Pancreas (tissue), 10 donors: ENCODE results near the gene TBC1D3C. TPM values are rescaled to one million over a fixed set of nuclear protein-coding genes. Genes with fewer than 3 reads are reported as not detected.
"Not testable (repeated sequence)": the region's sequence is repeated elsewhere in the genome, so short reads cannot be mapped to it uniquely, and the experiment has no call there.

Experiments used
- ATAC-seq, 4 donors: fragments of 200-7000 bp; cut with Tn5 transposase; one replicate each; pipeline versions ENCODE4 v1.8.0 to v1.9.1; 2020; ENCODE audit warnings: mild to moderate bottlenecking in 4 of 4, moderate library complexity in 4 of 4
- DNase-seq, 6 donors: peaks; one replicate each; pipeline ENCODE4 v3.0.0-alpha.2; 2020
- FAIRE-seq: peaks from 2 replicates; lab custom pipeline; 2012; peaks lifted over from hg19 to GRCh38; lab: Jason Lieb, UNC
- H3K27ac ChIP-seq, 4 donors: fragments of 200-600 bp; sonication (generic); 1 replicate in 3 of 4; 2 replicates in 1 of 4; pipeline versions ENCODE4 v1.5.0 to v1.8.0; 2020
- H3K27me3 ChIP-seq, 4 donors: fragments of 200-600 bp; one replicate each; pipeline ENCODE4 v1.8.0; 2021
- H3K36me3 ChIP-seq, 3 donors: fragments of 200-600 bp; sonication (generic) in 1 of 3; one replicate each; pipeline versions ENCODE4 v1.5.0 to v1.8.0; 2020 to 2021
- H3K4me1 ChIP-seq, 3 donors: fragments of 200-600 bp; one replicate each; pipeline ENCODE4 v1.8.0; 2021
- H3K4me3 ChIP-seq, 4 donors: fragments of 200-600 bp; sonication (generic) in 2 of 4; one replicate each; pipeline versions ENCODE4 v1.5.0 to v1.8.0; 2020 to 2021
- H3K9me3 ChIP-seq, 4 donors: fragments of 200-600 bp; one replicate each; pipeline ENCODE4 v1.8.0; 2021
- WGBS, 2 donors: extraction: QIAGEN DNeasy Blood & Tissue Kit; methylation state at CpG; one replicate each; pipeline ENCODE4 v1.1.7; 2013; 5-methylcytosine and 5-hydroxymethylcytosine counted together
- intact Hi-C, 3 donors: fragments of 100-400 bp; cut with DNase I; formaldehyde crosslinking; loops; one replicate each; pipeline versions ENCODE4 v1.11.1 to v1.14.2; 2022
- polyA plus RNA-seq, 2 donors: library from polyadenylated mRNA; stranded (reverse); fragments of 200-250 nt; gene quantifications; one replicate each; pipeline ENCODE4 v1.2.3, GENCODE V29; 2013
- total RNA-seq, 6 donors: library from RNA; stranded (reverse); fragmentation: NEBNext Ultra II Directional in 4 of 6; extraction: Animal tissue kit (Norgen Biotek cat#: 25700) in 4 of 6; gene quantifications; one replicate each; pipeline versions ENCODE4 v1.2.1 to v1.2.4, GENCODE V29; 2021 to 2023
- donor health status: healthy with polysubstance abuse.
- donor health status: DM: no; HTN: no; CAD: no; lungs with moderate emphysema.
- donor health status: DM: no; HTN: no; CAD: no.
- donor health status: control.
- donor health status: control.
- donor health status: Bipolar disorder and iron deficiency.
- donor health status: DM: yes; HTN: yes; CAD: no.
- donor health status: DM: no; HTN: no; CAD: no.
- donor health status: DM: no; HTN: no; CAD: no.
- donor health status: DM: yes; HTN: yes; CAD: no.

TBC1D3C gene
- total RNA-seq, result 1 to 10 TPM in 1 of 6 donors, not detected in 5; 3.1 TPM
- polyA plus RNA-seq, result under 1 TPM; 0.05 to 0.19 TPM

GRCh38 chr17:38068534-38068933 is at the start of gene TBC1D3C:
Gene TBC1D3C (minus strand): TSS chr17:38068634. CDS start chr17:38067066, 1,568 bp downstream.
- H3K36me3 ChIP-seq, FAIRE-seq, ATAC-seq, H3K9me3 ChIP-seq, H3K27me3 ChIP-seq, H3K4me1 ChIP-seq, H3K27ac ChIP-seq, intact Hi-C loops, DNase-seq, H3K4me3 ChIP-seq: not testable (repeated sequence)
- no CpG with 5 or more reads among the region's 10 CpGs for WGBS, 2 donors

- ATAC-seq, H3K4me1 ChIP-seq, H3K9me3 ChIP-seq, FAIRE-seq, H3K4me3 ChIP-seq, H3K27me3 ChIP-seq, DNase-seq, H3K36me3 ChIP-seq, intact Hi-C loops, H3K27ac ChIP-seq: not testable (repeated sequence)
- no CpG with 5 or more reads among the region's 1 CpG for WGBS, 2 donors
These were observed 30.8 kb upstream of the TBC1D3C start for GRCh38 chr17:38099262-38099661.

GRCh38 chr17:38094059-38094694 is 25.7 kb upstream of the TBC1D3C start:
- FAIRE-seq, intact Hi-C loops, DNase-seq, H3K27ac ChIP-seq, ATAC-seq, H3K4me3 ChIP-seq, H3K27me3 ChIP-seq, H3K9me3 ChIP-seq, H3K4me1 ChIP-seq, H3K36me3 ChIP-seq: not testable (repeated sequence)
- no CpG with 5 or more reads among the region's 2 CpGs for WGBS, 2 donors

GRCh38 chr17:38088120-38088519 is 19.7 kb upstream of the TBC1D3C start:
- H3K27ac ChIP-seq, FAIRE-seq, H3K4me1 ChIP-seq, H3K4me3 ChIP-seq, intact Hi-C loops, H3K27me3 ChIP-seq, H3K36me3 ChIP-seq, H3K9me3 ChIP-seq: not testable (repeated sequence)
- WGBS, 2 donors, result 98 to 100% methylated on average over 3 to 6 of the region's 10 CpGs
- ATAC-seq (peak in 2 of 4 donors; percentile 14 to 46), DNase-seq (peak in 4 of 6 donors; percentile 2 to 27 (median 6))

- FAIRE-seq, H3K27me3 ChIP-seq, intact Hi-C loops, H3K36me3 ChIP-seq, H3K4me3 ChIP-seq, DNase-seq, H3K27ac ChIP-seq, H3K4me1 ChIP-seq, H3K9me3 ChIP-seq: not testable (repeated sequence)
- peak in 2 of 4 donors; percentile 40 to 82 for ATAC-seq
- WGBS, 2 donors, result no CpG with 5 or more reads among the region's 1 CpG
These were observed 18.9 kb upstream of the TBC1D3C start for GRCh38 chr17:38087344-38087743.

Other genes starting within 250 kb of the TBC1D3C start
- not detected for gene TBC1D3K, start 144.2 kb downstream of the TBC1D3C start, total RNA-seq
- gene TBC1D3K, start 144.2 kb downstream of the TBC1D3C start, polyA plus RNA-seq, result not detected
- gene TBC1D3L, start 79.6 kb downstream of the TBC1D3C start, total RNA-seq, result 10 to 100 TPM in 1 of 6 donors, 1 to 10 TPM in 5; 3.8 to 11.0 (median 7.1) TPM
- gene TBC1D3L, start 79.6 kb downstream of the TBC1D3C start, polyA plus RNA-seq, result 10 to 100 TPM; 16.6 to 44.3 TPM
- gene TBC1D3D, start 64.7 kb downstream of the TBC1D3C start, total RNA-seq, result under 1 TPM in 2 of 6 donors, not detected in 4; 0.28 to 0.35 TPM
- gene TBC1D3D, start 64.7 kb downstream of the TBC1D3C start, polyA plus RNA-seq, result 1 to 10 TPM in 1 of 2 donors, not detected in 1; 4.3 TPM
- not detected for gene TBC1D3E, start 59.3 kb upstream of the TBC1D3C start, total RNA-seq
- gene TBC1D3E, start 59.3 kb upstream of the TBC1D3C start, polyA plus RNA-seq, result not detected
- gene TBC1D3, start 123.9 kb upstream of the TBC1D3C start, total RNA-seq, result not detected
- under 1 TPM in 1 of 2 donors, not detected in 1; 0.07 TPM for gene TBC1D3, start 123.9 kb upstream of the TBC1D3C start, polyA plus RNA-seq
- gene MRPL45, start 228.5 kb upstream of the TBC1D3C start, total RNA-seq, result 10 to 100 TPM; 14.1 to 29.1 (median 19.5) TPM
- 10 to 100 TPM in 1 of 2 donors, 1 to 10 TPM in 1; 9.2 to 21.1 TPM for gene MRPL45, start 228.5 kb upstream of the TBC1D3C start, polyA plus RNA-seq